HG03159 (cell line): Measurements from ENCODE around the gene NMNAT3.

Experiments
- ATAC-seq: cut with Tn5 transposase; IDR thresholded peaks from one replicate; pipeline ENCODE4 v1.9.1; 2021; ENCODE audit warnings: mild to moderate bottlenecking, moderate library complexity; ENCODE audit not compliant: unreplicated experiment

NMNAT3 gene

DNA sequence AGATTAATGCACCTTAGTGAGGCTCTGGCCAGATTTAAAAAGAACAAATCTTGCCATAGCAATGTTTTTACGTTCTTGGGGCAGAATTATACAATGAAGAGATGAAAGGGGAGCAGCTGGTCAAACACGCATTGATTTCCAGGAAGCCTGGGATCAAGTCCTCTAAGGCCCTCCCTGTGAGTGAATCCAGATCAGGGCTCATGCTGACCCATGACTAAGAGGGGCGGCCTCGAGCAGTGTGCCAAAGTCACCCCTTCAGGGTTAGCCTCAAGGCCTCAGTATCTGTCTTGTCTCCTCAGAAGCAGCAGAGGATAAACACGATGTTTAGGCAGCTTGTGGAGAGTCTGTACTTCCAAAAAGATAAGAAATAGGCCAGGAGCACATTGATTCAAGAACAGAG is 129.0 kb downstream of the NMNAT3 start:
- ATAC-seq = no peak

DNA sequence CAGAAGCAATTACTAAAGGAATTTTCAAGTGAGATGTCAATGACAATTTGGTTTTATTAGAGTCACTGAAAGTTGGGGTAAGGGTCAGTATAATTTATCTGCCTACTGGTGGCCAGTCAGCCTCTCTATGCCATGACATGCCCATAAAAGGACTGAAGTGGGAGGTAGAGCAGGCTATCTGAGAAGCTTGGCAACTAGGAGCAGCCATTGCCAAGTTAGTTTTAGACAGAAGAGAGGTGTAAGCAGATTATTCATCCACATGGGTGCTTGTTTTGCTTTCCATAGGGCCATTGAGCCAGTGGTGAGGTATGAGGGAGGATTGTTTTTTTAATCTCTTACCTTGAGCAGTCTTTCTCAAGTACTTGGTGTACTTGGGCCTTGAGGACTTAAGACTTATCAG is 130.1 kb downstream of the NMNAT3 start:
- ATAC-seq = no peak

DNA sequence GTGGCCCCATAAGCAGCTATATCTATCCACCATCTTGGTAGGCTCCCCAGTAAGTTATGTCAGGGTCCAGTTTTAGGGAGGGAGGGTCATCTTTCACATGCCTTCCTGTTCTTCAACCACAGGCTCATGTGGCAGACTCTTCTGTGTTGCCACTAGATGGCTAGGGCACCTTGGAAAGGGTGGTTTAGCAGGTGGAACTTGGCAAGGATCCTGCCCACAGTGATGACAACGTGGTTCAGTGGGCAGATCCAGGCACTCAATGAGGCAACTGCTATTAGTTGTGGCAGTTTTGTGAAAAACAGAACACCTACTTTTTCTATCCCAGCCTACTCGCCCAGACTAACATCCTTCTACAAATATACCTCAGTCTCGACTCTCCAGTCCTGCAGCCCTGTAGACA is 131.0 kb downstream of the NMNAT3 start:
- no peak for ATAC-seq

DNA sequence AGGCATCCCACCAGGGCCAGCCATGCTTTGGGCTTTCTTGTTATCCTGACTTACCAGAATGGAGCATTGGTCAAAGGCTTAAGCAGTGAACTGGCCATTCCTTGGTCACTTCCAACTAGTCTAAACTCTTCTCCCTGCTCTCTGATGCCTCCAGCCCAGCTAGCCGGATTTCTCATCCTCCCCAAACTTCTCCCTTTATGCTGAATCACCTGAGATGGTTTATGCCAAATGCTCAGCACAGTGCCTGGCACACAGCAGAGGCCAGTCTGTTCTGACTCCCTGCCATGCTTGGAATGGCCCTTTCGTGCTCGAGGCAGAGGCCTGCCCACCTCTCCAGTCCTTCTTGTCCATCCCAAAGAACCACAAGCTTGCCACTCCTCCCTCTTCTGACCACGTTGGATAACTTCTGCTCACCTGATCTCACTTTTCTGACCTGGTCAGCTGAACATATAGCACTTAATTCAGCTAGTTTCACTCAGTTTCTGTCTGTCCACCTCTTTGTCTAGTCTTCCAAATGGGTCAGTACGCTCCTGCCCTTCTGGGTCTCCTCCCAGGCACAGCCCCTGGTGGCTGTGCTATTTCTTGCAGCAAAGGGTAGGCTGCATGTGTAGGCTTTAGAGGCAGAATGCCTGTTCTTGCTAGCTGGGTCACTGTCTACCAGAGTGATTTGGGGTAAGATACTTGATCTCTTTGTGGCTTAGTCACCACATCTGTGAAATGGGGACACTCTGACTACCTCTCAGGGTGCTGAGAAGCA is 136.1 kb downstream of the NMNAT3 start:
- ATAC-seq = no peak

DNA sequence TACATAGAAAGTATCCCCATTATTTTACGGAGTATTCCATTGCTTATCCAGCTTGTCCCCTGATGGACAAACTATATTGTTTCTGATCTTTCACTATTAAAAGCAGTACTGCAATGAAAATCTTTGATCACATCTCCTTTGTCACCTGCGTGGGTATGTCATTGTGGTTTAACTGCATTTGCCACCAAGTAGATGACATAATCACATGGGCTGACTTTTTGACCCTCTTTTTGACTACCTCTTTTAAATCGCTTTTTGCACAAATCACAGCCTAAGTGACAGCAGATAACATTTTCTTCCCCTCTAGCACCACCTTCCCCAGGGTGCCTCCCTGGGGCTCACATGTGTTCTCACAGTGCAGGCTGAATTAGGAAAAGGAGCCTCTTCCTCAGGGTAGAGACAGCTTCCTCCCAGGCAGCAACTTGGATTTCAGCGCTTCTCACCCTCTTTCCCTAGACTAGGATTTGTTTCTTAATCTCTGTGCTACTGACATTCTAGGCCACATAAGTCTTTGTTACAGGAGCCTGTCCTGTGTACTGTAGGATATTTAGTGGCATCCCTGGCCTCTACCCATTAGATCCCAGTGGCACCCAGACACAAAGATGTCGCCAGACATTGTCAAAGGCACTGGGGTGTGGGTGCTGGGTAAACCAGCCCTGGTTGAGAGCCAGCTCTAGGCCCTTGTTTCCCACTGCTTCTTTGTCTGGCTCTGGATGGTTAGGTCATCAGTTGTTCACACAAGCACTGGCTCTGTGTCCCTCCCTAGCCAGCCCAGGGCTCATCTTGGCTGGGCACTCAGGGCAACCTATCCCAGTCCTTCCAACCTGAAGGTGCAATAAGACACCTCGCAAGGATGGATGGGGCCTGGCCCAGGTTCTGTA is 136.9 kb downstream of the NMNAT3 start:
- no peak for ATAC-seq

DNA sequence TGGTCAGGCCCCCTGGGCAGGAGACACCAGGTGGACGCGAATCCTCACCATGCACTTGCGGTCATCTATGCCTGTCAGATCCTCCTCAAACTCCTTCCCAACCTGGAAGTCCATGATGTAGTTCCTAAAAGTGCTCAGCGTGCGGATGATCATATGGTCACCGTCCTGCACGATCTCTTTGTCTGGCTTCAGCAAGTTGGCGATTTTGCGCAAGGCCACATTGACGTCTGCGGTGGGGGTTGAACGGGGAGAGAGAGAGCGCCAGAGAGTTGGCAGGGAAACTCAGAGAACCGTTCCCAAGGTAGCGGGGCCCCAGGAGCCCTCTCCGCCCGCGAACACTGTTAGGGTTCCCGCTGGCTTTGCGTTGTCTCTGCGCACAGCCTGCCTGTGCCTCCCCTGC is 139.0 kb downstream of the NMNAT3 start:
- ATAC-seq = no peak

DNA sequence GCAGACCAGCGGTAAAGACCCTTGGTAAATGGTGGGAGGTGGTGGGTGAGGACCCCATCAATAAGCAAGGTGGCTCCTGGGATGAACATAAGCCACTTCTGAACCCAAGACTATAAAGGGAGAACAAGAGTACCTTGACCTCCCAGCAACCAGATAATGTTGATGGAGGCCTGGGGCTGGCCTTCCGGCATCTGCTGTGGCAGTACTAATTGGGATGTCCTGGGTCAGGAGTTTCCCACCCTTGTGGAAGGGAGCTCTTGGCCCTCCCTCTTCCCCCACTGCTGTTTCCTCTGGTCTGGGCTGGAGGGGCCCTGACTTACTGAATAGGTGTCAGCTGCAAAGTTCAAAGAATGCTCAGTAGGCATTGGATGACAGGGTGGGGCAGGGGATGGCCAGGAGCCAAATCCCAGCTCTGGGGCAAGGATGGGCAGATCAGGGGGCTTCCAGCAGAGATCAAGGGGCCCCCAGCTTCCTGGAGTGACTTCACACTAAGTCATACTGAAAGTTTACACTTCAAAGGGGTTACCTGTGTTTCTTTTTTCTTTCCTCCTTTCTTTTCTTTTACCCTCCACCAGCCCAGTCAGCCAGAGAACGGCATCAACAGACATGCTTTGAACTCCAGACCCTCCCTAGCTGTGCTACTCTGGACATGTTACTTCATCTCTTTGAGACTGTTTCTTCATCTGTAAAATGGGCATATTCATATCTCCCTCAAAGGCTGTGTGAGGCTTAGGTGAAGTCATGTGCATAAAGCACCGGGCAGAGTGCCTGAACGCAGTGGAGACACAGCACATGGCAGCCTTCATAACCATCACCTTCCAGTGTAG is 139.8 kb downstream of the NMNAT3 start:
- ATAC-seq = no peak

DNA sequence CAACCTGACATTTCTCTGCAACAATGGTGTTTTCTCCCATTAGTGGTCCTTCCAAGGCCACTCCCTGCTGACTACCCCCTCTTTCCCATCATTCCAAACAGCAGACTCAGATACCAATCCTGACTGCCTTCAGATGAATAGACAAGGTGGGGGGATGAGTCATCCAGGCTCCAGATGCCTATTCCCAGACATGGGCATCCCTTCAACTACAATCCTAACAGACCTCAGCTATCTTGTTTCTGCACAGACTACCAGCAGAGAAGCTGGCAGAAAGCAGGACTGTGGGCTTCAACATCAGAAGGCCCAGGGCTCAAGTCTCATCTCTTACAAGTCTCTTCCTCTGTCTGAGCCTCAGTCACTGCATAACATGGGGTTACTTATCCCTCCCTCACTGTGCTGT is 140.4 kb downstream of the NMNAT3 start:
- ATAC-seq = no peak

DNA sequence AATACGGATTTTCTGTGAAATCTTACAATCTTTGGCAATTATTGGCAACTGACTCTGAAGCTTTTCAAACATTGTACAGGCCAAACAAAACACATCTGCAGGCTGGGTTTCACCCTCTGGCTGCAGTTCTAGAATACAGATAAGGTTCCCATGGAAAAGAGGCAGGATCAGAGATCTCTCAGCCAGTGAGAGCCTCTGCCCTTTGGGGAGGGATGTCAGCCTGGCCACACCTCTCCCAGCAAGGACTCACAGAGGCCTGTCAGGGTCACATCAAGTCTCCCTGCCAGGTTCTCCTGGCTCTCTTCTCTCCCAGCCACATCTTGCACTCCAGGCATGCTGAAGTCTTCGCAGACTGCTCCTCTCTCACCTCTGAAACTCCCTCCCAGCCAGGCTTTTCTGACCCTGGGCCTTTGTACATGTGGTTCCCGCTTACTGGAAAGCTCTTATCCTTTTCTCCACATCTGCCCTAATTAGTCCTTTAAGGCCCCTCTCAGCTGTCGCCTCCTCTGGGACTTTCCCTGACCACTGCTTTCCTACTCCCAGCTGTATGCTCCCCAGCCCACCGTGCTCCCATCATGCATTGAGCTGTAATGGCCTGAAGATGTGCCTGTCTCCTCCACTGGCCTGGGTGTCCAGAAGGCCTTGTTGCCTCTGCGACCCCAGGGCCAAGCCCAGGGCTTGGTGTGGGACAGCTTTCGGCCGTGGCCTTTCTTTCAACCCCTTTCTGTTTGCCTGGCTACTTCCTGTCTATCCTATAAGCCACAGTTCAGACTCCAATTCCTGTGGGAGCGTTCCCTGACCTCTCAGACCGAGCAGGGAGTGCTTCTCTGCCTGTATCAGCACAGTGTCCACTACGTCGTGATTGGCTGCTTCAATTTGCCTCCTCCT is 142.5 kb downstream of the NMNAT3 start:
- ATAC-seq = no peak

DNA sequence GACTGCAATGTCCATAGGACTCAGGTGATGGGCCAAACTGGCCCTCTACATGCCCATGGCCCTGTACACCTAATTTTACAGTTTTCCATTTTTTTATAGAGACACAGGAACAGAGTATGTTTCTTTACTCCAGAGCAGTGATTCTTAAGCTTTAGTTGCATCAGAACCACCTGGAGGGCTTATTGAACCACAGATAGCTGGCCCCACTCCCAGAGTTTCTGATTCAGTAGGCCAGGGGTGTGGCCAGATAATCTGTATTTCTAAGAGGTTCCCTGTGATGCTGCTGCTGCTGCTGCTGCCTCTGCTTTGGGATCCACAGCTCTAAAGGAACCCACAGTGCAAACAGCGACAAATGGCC is 143.3 kb downstream of the NMNAT3 start:
- peak; percentile 85 for ATAC-seq

DNA sequence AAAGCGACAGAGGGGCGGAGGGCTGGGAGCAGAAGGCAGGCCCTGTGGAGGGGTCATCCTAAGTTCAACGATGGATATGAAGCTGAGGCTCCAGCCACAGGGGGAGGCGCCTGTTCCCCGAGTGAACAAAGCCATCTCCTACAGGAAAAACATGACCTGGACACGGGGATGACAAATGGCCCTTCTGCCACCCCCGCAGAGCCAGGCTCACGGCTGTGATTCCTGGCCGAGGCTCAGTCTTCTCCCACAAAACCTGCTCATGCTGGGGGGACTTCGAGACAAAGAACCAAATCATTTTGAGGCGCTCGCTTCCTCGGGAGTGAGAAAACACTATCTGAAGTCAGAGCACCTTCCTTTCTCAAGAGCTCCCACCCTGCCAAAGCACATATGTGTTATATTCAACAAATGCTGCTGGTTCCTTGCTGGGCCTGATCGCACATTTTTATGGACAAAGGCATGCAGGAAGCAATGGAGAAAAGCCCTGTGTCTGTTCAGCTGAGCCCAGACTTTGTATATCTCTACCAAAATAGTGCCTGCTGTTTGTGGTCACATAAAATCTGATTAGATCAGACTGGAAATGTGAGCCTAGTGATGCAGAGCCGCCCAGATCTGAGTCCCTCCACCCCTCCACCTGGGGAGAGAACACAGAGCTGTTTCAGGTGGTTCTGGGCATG is 143.9 kb downstream of the NMNAT3 start:
- peak; percentile 59 for ATAC-seq

DNA sequence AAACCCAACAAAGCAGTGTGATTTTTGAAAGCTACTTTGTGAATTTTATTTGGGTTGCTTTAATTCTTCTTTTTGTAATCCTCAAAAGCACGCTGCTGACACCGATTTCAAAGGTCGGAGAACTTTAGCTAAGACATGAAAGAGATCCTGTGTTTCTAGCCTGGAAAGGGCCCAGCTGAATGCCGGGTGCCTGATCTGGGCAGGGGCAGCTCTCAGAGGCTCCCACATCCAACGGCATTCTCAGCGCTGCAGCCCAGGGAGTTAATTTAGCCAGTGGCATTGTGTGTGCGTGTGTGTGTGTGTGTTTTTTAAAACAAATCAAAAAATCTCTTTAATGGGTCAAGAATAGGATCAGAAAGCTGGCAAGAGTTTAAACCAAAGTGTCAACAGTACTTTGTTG is 144.8 kb downstream of the NMNAT3 start:
- ATAC-seq = no peak

DNA sequence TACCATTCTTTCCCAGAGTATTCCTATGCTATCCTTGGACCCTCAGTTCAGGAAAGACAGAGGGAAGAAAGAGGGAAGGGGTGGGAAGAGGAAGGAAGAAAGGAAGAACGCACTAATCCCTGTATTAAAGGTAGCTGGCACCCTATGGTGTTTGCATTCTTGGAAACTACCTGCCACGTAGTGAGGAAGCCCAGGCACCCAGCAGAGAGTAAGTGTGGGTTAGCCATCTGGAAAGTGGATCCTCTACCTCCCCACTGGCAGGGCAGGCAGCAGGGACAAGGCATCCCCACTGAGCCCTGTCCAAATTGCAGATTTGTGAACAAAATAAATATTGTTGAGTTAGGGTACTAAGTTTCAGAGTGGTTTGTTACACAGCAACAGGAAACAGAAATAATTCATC is 147.1 kb downstream of the NMNAT3 start:
- no peak for ATAC-seq

DNA sequence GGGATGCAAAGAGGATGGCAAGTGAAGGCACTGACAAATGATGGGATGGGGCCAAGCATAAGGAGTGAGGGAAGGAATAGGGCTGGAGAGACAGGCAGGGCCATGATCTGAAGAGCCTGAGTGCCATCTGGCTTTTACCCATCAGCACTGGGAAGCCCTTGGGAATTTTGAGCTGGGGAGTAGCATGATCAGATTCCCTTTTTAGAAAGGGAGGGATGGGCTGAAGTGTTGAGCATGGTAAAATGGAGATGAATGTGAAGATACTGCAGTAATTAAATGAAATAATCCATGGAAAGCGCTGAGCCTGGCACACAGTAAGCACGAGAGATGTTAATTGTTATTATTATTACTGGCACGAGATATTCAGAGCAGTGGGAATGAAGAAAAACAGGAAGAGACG is 148.1 kb downstream of the NMNAT3 start:
- no peak for ATAC-seq

DNA sequence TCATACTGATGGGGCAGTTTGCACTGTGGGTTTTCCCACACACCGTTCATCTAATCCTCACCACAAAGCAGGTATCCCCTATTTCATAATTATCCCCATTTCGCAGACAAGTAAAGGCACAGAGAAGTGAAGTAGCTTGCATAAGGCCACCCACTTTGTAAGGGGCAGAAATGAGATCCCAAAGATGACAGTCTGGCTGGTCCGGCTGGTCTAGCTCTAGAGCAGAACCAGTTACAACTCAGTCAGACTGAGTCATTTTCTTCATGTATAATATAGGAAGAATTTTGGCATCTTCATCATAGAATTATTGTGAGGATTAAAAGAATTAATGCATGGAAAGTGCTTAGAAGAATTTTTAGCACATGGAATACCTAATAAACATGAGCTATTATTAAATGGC is 148.8 kb downstream of the NMNAT3 start:
- no peak for ATAC-seq

DNA sequence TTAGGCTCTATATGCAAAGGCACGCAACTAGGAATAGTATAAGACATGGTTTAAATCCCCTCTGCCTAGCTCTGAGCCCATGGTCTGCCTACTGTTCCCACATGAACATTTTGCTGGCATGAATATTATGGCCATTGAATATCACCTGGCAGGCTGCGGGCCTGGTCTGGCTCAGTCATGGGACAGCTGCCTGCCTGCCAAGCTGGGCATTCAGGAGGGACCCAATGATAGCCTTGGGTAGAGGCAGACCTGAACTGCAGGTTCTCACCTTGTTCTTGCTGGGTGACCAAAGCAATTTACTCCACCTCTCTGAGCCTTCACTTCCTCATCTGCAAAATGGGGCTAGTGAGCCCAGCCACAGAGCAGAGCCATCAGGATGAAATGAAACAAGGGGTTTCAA is 149.5 kb downstream of the NMNAT3 start:
- no peak for ATAC-seq

DNA sequence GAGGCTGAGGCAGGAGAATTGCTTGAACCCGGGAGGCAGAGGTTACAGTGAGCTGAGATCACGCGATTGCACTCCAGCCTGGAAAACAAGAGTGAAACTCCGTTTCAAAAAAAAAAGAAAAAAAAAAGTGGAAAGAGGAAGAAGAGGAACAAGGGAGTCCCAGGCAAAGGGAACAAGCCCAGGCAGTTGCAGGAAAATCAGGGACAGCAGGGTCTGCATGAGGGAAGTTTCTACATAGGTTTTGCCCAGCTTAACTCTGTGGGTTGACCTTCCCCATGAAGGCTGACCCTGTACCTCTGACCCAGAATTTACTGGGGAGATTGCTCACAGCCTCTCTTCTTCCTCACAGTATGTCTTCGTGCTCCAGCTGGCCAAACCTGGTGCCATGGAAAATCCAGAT is 150.5 kb downstream of the NMNAT3 start:
- no peak for ATAC-seq

DNA sequence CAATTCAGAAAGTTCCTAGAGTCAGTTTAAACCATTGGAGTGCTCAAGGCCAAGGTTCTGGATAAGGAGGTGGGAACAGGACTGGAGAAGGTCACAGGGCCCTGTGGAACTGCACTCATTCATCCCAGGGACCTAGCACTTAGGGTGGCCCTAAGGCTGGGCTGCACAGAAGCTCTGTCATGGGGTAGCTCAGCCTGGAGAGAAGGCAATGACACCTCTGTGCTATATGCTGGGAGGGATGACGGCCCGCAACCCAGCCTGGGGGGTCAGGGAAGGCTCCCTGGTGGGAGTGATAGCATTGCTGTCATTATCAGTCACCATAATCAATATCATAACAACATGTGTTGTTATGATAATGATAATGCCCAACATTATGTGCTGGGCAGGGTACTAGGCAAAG is 151.6 kb downstream of the NMNAT3 start:
- no peak for ATAC-seq

DNA sequence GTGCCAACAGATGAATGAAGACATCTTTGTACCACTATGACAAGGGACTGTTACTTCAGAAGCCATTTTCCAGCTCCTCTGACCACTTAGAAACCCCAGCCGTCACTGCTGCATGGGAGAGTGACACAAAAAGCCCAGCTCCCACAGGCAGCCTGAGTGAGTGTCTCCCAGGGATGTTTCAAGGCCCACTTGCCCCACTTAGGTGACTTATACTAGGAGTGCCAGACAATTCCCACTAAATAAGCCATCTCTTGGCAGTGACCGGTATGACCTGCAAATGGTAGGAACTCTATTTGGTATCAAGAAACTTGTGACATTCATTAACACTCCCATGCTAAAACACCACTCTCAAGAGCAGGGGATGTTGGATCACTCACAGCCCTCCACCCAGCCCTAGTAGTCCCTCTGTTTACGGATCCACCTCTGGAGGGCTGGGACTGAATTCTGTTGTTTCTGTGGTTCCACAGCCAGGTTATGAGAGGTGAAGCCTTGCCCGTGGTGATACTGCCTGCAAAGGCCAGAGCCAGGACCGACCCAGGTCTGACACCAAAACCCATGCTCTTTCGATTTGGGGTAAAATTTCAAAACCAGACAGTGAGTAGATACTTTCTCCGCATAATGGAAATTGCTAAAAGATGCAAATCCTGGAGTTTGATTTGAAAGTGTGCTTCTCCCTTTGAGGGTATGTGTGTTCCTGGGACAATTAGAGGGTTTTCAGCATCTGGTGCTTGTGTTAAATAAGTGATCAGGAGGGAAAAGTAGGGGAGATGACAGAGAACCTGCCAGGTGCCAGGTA is 152.7 kb downstream of the NMNAT3 start:
- no peak for ATAC-seq
